Parietal lobe (tissue), 2 donors: Measurements from ENCODE around the gene VPS33B. TPM values are rescaled to one million over a fixed set of nuclear protein-coding genes. Genes with fewer than 3 reads are reported as not detected.

Experiments
- small RNA-seq: library from RNA; depleted of rRNA; stranded (forward); fragments of <200 nt; gene quantifications from one replicate; pipeline ENCODE3, GENCODE V24; 2014; ENCODE audit warnings: low replicate concordance
- total RNA-seq: library from RNA; depleted of rRNA; stranded (reverse); fragments of >200 nt; gene quantifications from one replicate; pipeline ENCODE4 v1.2.3, GENCODE V29; 2014

The VPS33B gene
- 13.5 TPM for total RNA-seq

GRCh38 chr15:91022075-91022831, at the start of gene VPS33B:
VPS33B (minus strand) TSS chr15:91022594; CDS start chr15:91022249, 345 bp downstream.

DNA sequence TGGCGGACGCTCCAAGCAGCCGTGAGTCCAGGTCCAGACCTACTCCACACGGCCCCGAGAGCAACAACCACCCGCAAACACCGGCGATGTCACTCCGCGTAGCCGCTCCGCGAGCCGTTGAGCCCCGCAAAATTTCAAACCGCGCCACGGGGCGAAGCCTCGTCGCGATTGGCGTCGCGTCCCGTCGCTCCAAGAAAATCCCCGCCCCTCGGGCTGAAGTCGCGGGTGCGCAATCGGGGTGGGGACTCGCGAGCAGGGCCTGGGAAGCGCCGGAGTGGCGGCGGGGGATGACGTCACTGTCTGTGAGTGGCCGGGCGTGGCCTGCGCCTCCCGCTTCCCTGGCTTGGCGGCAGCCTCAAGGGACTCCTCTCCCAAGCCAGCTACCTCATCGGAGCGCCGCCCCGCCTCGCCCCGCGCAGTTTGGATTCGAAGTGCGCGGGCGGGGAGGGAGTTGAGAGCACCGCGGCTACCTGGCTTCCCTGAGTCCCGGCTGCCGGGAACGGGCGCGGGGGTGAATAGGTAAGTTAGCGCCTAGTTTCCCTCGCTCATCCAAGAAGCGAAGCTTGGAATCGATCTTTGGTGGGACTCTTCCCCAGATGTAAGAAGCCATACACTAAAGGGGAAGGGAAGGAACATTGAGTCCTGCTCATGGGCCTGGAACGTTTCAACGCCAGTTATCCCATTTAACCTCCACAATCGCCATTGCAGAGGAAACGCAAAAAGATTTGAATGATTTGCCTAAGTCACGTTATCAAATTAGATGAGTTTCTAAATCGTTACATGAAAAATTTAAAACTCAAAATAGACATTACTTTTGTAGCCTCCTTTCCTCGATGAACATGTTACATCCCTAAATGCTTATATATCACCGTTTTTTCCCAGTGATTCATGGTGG, 27.7 kb downstream of the VPS33B start, which contains the start of gene PRC1:
Gene PRC1 (minus strand): TSS at position 119 of the 895 bp plus-strand sequence. CDS start 118 bp downstream, at position 1.

GRCh38 chr15:90954712-90955623, 67.4 kb downstream of the VPS33B start, which contains the start of gene RCCD1:
RCCD1 (plus strand) TSS chr15:90954884; CDS start chr15:90956735, 1,851 bp downstream.

Small RNAs within 50 kb of the gene (small RNA-seq; reads per million reads assigned to genes)
- gene RF00019 = not detected

Other genes with a start within 250 kb of the VPS33B start
- gene FURIN, start 154.0 kb downstream of the VPS33B start, total RNA-seq = 11.6 TPM
- gene FES, start 138.1 kb downstream of the VPS33B start, total RNA-seq = 3.1 TPM
- gene MAN2A2, start 119.3 kb downstream of the VPS33B start, total RNA-seq = 100 TPM
- gene HDDC3, start 90.0 kb downstream of the VPS33B start, total RNA-seq = 11.9 TPM
- 62.6 TPM for gene UNC45A, start 87.3 kb downstream of the VPS33B start, total RNA-seq
- gene RCCD1, start 67.7 kb downstream of the VPS33B start, total RNA-seq = 27.9 TPM
- gene PRC1, start 28.1 kb downstream of the VPS33B start, total RNA-seq = 29.1 TPM
- 34.7 TPM for gene SV2B, start 77.7 kb upstream of the VPS33B start, total RNA-seq